ENCODE measurements around the gene SERTAD4. TPM values are rescaled to one million over a fixed set of nuclear protein-coding genes. Genes with fewer than 3 reads are reported as not detected.

The SERTAD4 gene
- total RNA-seq (2022; extraction: Qiagen RNA extraction; ENCODE audit: low read depth), result 0.39 to 0.57 TPM (median 0.46 TPM) in 5 replicates

DNA sequence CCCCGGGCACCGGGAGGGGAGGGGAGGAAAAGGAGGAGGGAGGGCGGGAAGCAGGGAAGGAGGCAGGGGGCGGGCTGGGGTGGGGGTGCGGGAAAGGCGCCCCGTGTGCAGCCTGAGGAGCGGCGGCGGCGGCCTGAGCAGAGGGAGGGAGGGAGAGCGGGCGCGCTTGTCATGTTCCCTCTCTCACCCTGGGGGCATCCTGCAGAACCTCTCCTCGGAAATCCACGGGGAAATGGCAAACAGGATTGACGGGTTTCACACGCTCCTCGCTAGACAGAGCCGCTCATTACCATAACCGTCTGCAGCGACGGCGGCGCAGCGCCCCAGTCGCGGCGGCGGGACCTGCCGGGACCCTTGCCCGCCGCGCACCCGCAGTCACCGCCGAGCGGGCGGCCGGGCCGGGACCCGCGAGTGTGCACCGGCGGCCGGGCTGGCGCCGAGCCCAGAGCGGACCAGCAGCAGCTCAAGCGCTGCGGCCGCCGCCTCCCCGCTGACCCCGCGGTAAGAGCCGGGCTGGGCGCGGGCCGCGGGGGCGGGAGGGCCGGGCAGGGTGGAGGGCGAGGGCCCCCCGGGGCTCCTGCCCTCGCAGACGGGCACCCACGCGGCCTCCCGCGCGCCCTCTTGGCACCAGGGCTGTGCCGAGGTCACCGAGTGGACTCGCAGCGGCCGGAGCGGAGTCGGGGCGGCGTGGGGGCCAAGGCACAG, at the start of gene SERTAD4:
SERTAD4 (plus strand) TSS at position 286 of the 705 bp plus-strand sequence. CDS start 5,165 bp downstream, outside the sequence.

Other genes starting within 250 kb of the SERTAD4 start
- gene HHAT, start 96.1 kb downstream of the SERTAD4 start, total RNA-seq (2022; extraction: Qiagen RNA extraction; ENCODE audit: low read depth), result 1.5 to 1.8 TPM (median 1.7 TPM) in 5 replicates

Measured in A549 treated with GW870086 at 1 μM for 4 hours (cell line).